Neuronal stem cell (in vitro differentiated cells): ENCODE measurements around the gene MAPKBP1.

Experiments
- DNase-seq: peaks from one replicate; pipeline ENCODE4 v3.0.0-alpha.2; 2013; ENCODE audit warnings: low spot score
- H2AFZ ChIP-seq: one replicate; pipeline ENCODE4 v1.6.1; 2013; ENCODE audit warnings: mild to moderate bottlenecking, low read length, inconsistent platforms
- H2AK5ac ChIP-seq: 2 replicates; pipeline ENCODE4 v1.6.1; 2013; ENCODE audit warnings: low read depth, mild to moderate bottlenecking, inconsistent platforms, low read length, moderate library complexity, mixed read lengths
- H2BK120ac ChIP-seq: 2 replicates; pipeline ENCODE4 v1.6.1; 2013; ENCODE audit warnings: low read depth, mild to moderate bottlenecking, inconsistent platforms, low read length, moderate library complexity, mixed read lengths
- H2BK12ac ChIP-seq: one replicate; pipeline ENCODE4 v1.6.1; 2013; ENCODE audit warnings: low read length, inconsistent platforms
- H2BK15ac ChIP-seq: 2 replicates; pipeline ENCODE4 v1.6.1; 2013; ENCODE audit warnings: mild to moderate bottlenecking, low read length, inconsistent platforms, mixed read lengths
- H2BK5ac ChIP-seq: one replicate; pipeline ENCODE4 v1.6.1; 2013; ENCODE audit warnings: inconsistent platforms, mild to moderate bottlenecking, low read length, moderate library complexity
- H3K14ac ChIP-seq: one replicate; pipeline ENCODE4 v1.6.1; 2013; ENCODE audit warnings: low read length, inconsistent platforms
- H3K18ac ChIP-seq: 2 replicates; pipeline ENCODE4 v1.6.1; 2013; ENCODE audit warnings: low read length, inconsistent platforms
- H3K23ac ChIP-seq: 2 replicates; pipeline ENCODE4 v1.6.1; 2013; ENCODE audit warnings: low read depth, mild to moderate bottlenecking, mixed read lengths, low read length, inconsistent platforms; ENCODE audit not compliant: poor library complexity
- H3K27ac ChIP-seq: replicated peaks from 3 replicates; pipeline ENCODE4 v1.5.1; 2013; ENCODE audit warnings: low read length, inconsistent platforms
- H3K27me3 ChIP-seq, 3 experiments: 2 replicates each; pipeline ENCODE4 v1.6.1; 2013; ENCODE audit warnings: low read length in 3 of 3, mild to moderate bottlenecking in 2 of 3, inconsistent platforms in 1 of 3, low read depth in 1 of 3, mixed read lengths in 1 of 3, moderate library complexity in 1 of 3; ENCODE audit not compliant: control insufficient read depth in 3 of 3, insufficient read depth in 3 of 3
- H3K36me3 ChIP-seq, 2 donors: replicated peaks in 1 of 2; 2 replicates each; pipeline ENCODE4 v1.6.1; 2013; ENCODE audit warnings: low read length in 2 of 2; ENCODE audit not compliant: control insufficient read depth in 2 of 2, insufficient read depth in 2 of 2
- H3K4ac ChIP-seq: 2 replicates; pipeline ENCODE4 v1.6.1; 2013; ENCODE audit warnings: inconsistent platforms, mild to moderate bottlenecking, low read length, moderate library complexity
- H3K4me1 ChIP-seq, 2 donors: 1 replicate in 1 of 2; 2 replicates in 1 of 2; pipeline ENCODE4 v1.6.1; 2013; ENCODE audit warnings: low read length in 2 of 2, low read depth in 1 of 2; ENCODE audit not compliant: control insufficient read depth in 2 of 2, insufficient read depth in 1 of 2
- H3K4me2 ChIP-seq: one replicate; pipeline ENCODE4 v1.6.1; 2013; ENCODE audit warnings: mild to moderate bottlenecking, low read length, inconsistent platforms; ENCODE audit not compliant: insufficient read depth, poor library complexity, severe bottlenecking
- H3K4me3 ChIP-seq, 2 donors: 2 replicates each; pipeline ENCODE4 v1.5.1; 2013; ENCODE audit warnings: low read length in 2 of 2, mild to moderate bottlenecking in 2 of 2, inconsistent platforms in 1 of 2, moderate library complexity in 1 of 2
- H3K79me1 ChIP-seq: one replicate; pipeline ENCODE4 v1.6.1; 2013; ENCODE audit warnings: low read depth, mild to moderate bottlenecking, inconsistent platforms, low read length, moderate library complexity
- H3K9ac ChIP-seq: one replicate; pipeline ENCODE4 v1.6.1; 2013; ENCODE audit warnings: mild to moderate bottlenecking, low read depth, low read length, inconsistent platforms; ENCODE audit not compliant: poor library complexity
- H3K9me3 ChIP-seq, 2 donors: replicated peaks in 1 of 2; 2 replicates each; pipeline versions ENCODE3 to v1.6.1; 2013; ENCODE audit warnings: low read length in 2 of 2, mild to moderate bottlenecking in 2 of 2, inconsistent platforms in 1 of 2, low read depth in 1 of 2, mixed read lengths in 1 of 2, moderate library complexity in 1 of 2; ENCODE audit not compliant: control insufficient read depth in 2 of 2, insufficient read depth in 1 of 2
- H4K8ac ChIP-seq: one replicate; pipeline ENCODE4 v1.6.1; 2013; ENCODE audit warnings: low read depth, mild to moderate bottlenecking, inconsistent platforms, low read length, moderate library complexity
- H4K91ac ChIP-seq: one replicate; pipeline ENCODE4 v1.6.1; 2013; ENCODE audit warnings: low read length, low read depth, mild to moderate bottlenecking, inconsistent platforms; ENCODE audit not compliant: poor library complexity
- WGBS, 2 donors: extraction: QIAGEN DNeasy Blood & Tissue Kit; methylation state at CpG; one replicate each; pipeline ENCODE4 v1.1.7; 2013; ENCODE audit warnings: missing lambda C conversion rate in 2 of 2, mixed read lengths in 1 of 2; ENCODE audit not compliant: insufficient read length in 2 of 2, insufficient replicate concordance in 1 of 2; ENCODE audit errors: extremely low coverage in 2 of 2; 5-methylcytosine and 5-hydroxymethylcytosine counted together

The MAPKBP1 gene

DNA sequence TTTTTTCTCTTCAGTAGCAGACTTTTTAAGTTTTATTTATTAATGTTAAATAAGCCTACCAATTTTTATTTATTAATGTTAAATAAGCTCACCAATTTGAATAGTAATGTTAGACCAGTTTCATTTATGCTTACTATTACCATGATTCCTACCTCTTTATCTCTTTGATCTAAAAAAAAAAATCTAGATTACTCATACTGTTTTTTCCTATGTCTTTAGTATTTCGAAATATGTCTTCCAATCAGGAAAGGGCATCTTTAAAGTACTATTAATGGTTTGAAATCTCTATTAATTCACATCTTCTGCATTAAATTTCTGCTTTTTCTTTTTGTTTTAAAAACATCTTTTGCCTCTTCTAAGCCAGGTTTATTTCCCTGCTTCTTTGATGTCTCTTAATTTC, 27.5 kb upstream of the MAPKBP1 start:
- Histone ChIP-seq H2AK5ac (no peak overlapping the region), H2BK120ac (no peak overlapping the region), H3K4me3 (no peak overlapping the region), H3K79me1 (no peaks in the 10 kb centered on the region), H3K23ac (no peak overlapping the region), H3K18ac (no peak overlapping the region), H3K9ac (no peak overlapping the region), H3K27ac (no peak overlapping the region), H3K36me3 (peaks cover 19 to 75% of the 10 kb centered on the region in 2 donors), H2BK15ac (no peak overlapping the region), H3K27me3 (no peaks in the 10 kb centered on the region), H2BK12ac (no peak overlapping the region), H3K4ac (no peak overlapping the region), H4K91ac (no peak overlapping the region), H3K4me1 (no peaks in the 10 kb centered on the region), H3K4me2 (no peak overlapping the region), H2AFZ (no peak overlapping the region), H3K14ac (no peak overlapping the region), H3K9me3 (peaks cover 0 to 1% of the 10 kb centered on the region in 2 donors), H4K8ac (no peak overlapping the region), H2BK5ac (no peak overlapping the region)
- no CpG with 5 or more reads among the region's 1 CpG for WGBS, 2 donors
- no peak for DNase-seq

DNA sequence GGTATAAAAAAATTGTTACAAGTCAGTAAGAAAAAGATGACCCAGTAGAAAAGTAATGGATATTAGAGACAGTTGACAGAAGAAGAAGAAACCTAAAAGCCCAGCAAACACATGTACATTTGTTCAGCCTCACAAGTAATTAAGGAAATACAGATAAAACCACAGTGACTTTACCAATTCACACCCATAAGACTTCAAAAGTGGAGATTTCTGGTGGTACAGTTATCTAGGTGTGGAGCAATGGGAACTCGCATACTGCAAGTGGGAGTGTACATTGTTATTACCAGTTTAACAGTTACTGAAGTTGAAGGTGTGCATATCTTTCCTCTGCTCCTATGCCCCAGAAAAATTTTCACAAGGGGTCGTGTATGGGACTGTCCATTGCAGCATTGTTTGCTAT, 18.1 kb upstream of the MAPKBP1 start:
- H3K9me3 ChIP-seq, result no peaks in the 10 kb centered on the region
- no peak for DNase-seq
- H3K27ac ChIP-seq, result no peak overlapping the region
- no peak overlapping the region for H2BK15ac ChIP-seq
- H3K9ac ChIP-seq, result no peak overlapping the region
- H3K23ac ChIP-seq, result no peak overlapping the region
- H3K36me3 ChIP-seq, result peaks cover 2 to 86% of the 10 kb centered on the region in 2 donors
- H4K8ac ChIP-seq, result no peak overlapping the region
- no peak overlapping the region for H2BK12ac ChIP-seq
- no peak overlapping the region for H3K18ac ChIP-seq
- no peaks in the 10 kb centered on the region for H3K79me1 ChIP-seq
- no peak overlapping the region for H2BK120ac ChIP-seq
- H3K4ac ChIP-seq, result no peak overlapping the region
- no peak overlapping the region for H3K4me3 ChIP-seq
- H3K14ac ChIP-seq, result no peak overlapping the region
- no peak overlapping the region for H2AFZ ChIP-seq
- no peaks in the 10 kb centered on the region for H3K27me3 ChIP-seq
- no peak overlapping the region for H3K4me2 ChIP-seq
- no peak overlapping the region for H4K91ac ChIP-seq
- no peak overlapping the region for H2AK5ac ChIP-seq
- no peak overlapping the region for H2BK5ac ChIP-seq
- no peaks in the 10 kb centered on the region for H3K4me1 ChIP-seq
- no CpG with 5 or more reads among the region's 2 CpGs for WGBS, 2 donors

DNA sequence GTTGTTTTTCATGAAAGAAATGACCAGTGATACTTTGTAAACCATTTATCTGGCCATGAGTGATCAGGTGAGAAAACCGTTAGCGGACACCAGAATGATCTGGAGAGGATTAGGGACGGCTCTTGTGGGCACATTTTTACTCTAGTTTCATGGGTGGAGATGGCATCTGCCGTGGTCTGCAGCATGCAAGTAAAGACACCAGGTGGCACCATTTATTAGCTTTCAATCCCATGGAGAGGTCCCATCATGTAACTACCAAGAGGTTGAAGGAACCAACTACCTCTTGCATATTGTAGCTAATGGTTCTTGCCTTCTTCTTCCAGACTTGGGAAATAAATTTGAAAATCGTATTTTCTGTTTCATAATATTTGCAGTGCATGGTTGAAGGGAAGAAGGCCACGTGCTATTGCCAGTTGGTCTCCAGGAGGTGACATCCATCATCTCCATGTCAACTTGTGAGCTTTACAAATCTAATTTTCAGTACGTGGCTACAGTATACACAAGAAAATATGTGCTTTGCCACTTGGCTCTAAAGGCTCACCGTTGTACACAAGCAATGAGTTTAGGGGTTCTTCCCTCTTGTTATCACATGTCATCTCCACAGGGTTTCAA, 1.5 kb upstream of the MAPKBP1 start:
- no peak for DNase-seq

DNA sequence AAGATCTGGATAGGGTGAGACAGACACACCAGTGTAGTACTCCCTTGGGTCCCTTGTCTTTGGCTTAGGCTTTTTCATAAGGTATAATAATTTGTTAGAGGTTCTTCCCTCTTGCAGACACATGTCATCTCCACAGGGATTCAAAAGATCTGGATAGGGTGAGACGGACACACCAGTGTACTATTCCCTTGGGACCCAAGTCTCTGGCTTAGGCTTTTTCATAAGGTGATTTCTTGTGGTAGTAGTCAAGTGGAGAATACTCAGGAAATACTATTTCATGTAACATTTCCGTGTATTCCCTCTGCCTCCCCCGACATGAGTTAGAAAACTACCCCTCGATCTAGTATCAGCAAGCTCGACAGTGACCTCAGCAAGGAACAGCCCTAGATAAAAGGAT, 954 bp upstream of the MAPKBP1 start:
- no peak overlapping the region for H4K8ac ChIP-seq
- no peak overlapping the region for H3K14ac ChIP-seq
- no peak overlapping the region for H2BK15ac ChIP-seq
- peak overlapping the region; percentile 98 for H3K27ac ChIP-seq
- no peak overlapping the region for H2BK5ac ChIP-seq
- no CpG with 5 or more reads among the region's 5 CpGs for WGBS, 2 donors
- no peak overlapping the region for H3K18ac ChIP-seq
- H4K91ac ChIP-seq, result no peak overlapping the region
- no peak overlapping the region for H3K4ac ChIP-seq
- peak overlapping the region; percentile 77 for H3K4me2 ChIP-seq
- H3K27me3 ChIP-seq, result no peaks in the 10 kb centered on the region
- H3K79me1 ChIP-seq, result no peaks in the 10 kb centered on the region
- peak overlapping the region in 1 of 2 donors; percentile 76 for H3K4me3 ChIP-seq
- no peak overlapping the region for H2AK5ac ChIP-seq
- H3K23ac ChIP-seq, result no peak overlapping the region
- H2BK120ac ChIP-seq, result no peak overlapping the region
- no peak overlapping the region for H2BK12ac ChIP-seq
- H2AFZ ChIP-seq, result peak overlapping the region; percentile 96
- DNase-seq, result no peak
- H3K36me3 ChIP-seq, result peaks cover 0 to 27% of the 10 kb centered on the region in 2 donors
- H3K4me1 ChIP-seq, result peaks cover 6 to 12% of the 10 kb centered on the region in 2 donors
- no peak overlapping the region for H3K9ac ChIP-seq
- H3K9me3 ChIP-seq, result no peaks in the 10 kb centered on the region

More for the DNA sequence above, 1.5 kb upstream of the MAPKBP1 start:
- Histone ChIP-seq H4K8ac (no peak overlapping the region), H2AFZ (no peak overlapping the region), H2BK12ac (no peak overlapping the region), H3K4me3 (peak overlapping the region in 1 of 2 donors; percentile 76), H3K14ac (no peak overlapping the region), H3K4ac (no peak overlapping the region), H3K4me2 (no peak overlapping the region), H4K91ac (no peak overlapping the region), H3K18ac (no peak overlapping the region), H3K9me3 (no peaks in the 10 kb centered on the region), H3K36me3 (peaks cover 0 to 32% of the 10 kb centered on the region in 2 donors), H3K4me1 (peaks cover 6 to 12% of the 10 kb centered on the region in 2 donors), H3K9ac (no peak overlapping the region), H3K79me1 (no peaks in the 10 kb centered on the region), H3K27me3 (no peaks in the 10 kb centered on the region), H2BK5ac (no peak overlapping the region), H2BK120ac (no peak overlapping the region), H3K23ac (no peak overlapping the region), H2AK5ac (no peak overlapping the region), H2BK15ac (no peak overlapping the region), H3K27ac (peak overlapping the region; percentile 2)
- no CpG with 5 or more reads among the region's 8 CpGs for WGBS, 2 donors
